AG04449 (cell line): Measurements from ENCODE around the gene NR5A1.

Experiments
- CTCF ChIA-PET: fragments of 350-600 bp; formaldehyde crosslinking; extraction: SDS; loops from one replicate; lab custom pipeline; 2021; ENCODE audit warnings: antibody characterized with exemption; lab: Yijun Ruan, JAX
- POLR2A ChIA-PET: fragments of 400-600, 350-600 bp; formaldehyde crosslinking; extraction: SDS; loops from one replicate; lab custom pipeline; 2020; ENCODE audit warnings: antibody characterized with exemption, inconsistent platforms; lab: Yijun Ruan, JAX
- DNase-seq: peaks from one replicate; pipeline ENCODE4 v3.0.0-alpha.2; 2010; ENCODE audit warnings: low read depth, low spot score
- H3K4me3 ChIP-seq: 2 replicates; pipeline ENCODE4 v1.5.1; 2011; ENCODE audit warnings: low read depth, mild to moderate bottlenecking, control low read depth, low read length
- CTCF ChIP-seq: IDR thresholded peaks from one replicate; pipeline ENCODE4 v1.5.1; 2011; ENCODE audit warnings: mild to moderate bottlenecking, moderate library complexity, low read length, control low read depth, inconsistent platforms; ENCODE audit not compliant: insufficient read depth; ENCODE audit errors: missing control alignments

Gene NR5A1

GRCh38 chr9:124469011-124469832 lies 38.0 kb downstream of the NR5A1 start:
- H3K4me3 ChIP-seq = no peak overlapping the region
- DNase-seq = no peak
- CTCF ChIA-PET = interaction anchor here (1.0 kb wide), 1 partner anchor 11 kb away, joined by 4 read pairs; no protein-coding TSS in a partner anchor
- POLR2A ChIA-PET = no interaction called here
- no peak for TF ChIP-seq CTCF

GRCh38 chr9:124468061-124468740 lies 39.0 kb downstream of the NR5A1 start:
- no peak overlapping the region for H3K4me3 ChIP-seq
- ChIA-PET CTCF (no interaction called here), POLR2A (no interaction called here)
- DNase-seq = no peak
- no peak for TF ChIP-seq CTCF

GRCh38 chr9:124467410-124468060 lies 39.7 kb downstream of the NR5A1 start:
- CTCF ChIA-PET = no interaction called here
- DNase-seq = no peak
- no peak for TF ChIP-seq CTCF
- no peak overlapping the region for H3K4me3 ChIP-seq
- POLR2A ChIA-PET = no interaction called here

GRCh38 chr9:124465736-124466135 lies 41.5 kb downstream of the NR5A1 start:
- no peak for TF ChIP-seq CTCF
- ChIA-PET POLR2A (no interaction called here), CTCF (interaction anchor here (1.3 kb wide), 1 partner anchor 14 kb away, joined by 3 read pairs; no protein-coding TSS in a partner anchor)
- H3K4me3 ChIP-seq = no peak overlapping the region
- DNase-seq = no peak

GRCh38 chr9:124462739-124463138 lies 44.5 kb downstream of the NR5A1 start:
- no peak for DNase-seq
- CTCF ChIA-PET = interaction anchor here (1.7 kb wide), 1 partner anchor 43 kb away, joined by 4 read pairs; no protein-coding TSS in a partner anchor
- TF ChIP-seq CTCF = no peak
- POLR2A ChIA-PET = no interaction called here
- H3K4me3 ChIP-seq = no peak overlapping the region

- no peak for TF ChIP-seq CTCF
- no peak overlapping the region for H3K4me3 ChIP-seq
- ChIA-PET POLR2A (no interaction called here), CTCF (no interaction called here)
- DNase-seq = no peak
Measured at GRCh38 chr9:124458441-124458840, 48.8 kb downstream of the NR5A1 start.
